ENCODE measurements around the gene FBLN1.

- TF ChIP-seq CTCF (conservative IDR thresholded peaks at IDR 0.05) (no peak), ZFX (IDR thresholded peaks at IDR 0.05) (no peak)
Measured at GRCh38 chr22:45469281-45470073, 33.2 kb upstream of the FBLN1 start.

Measured in C4-2B (cell line).